ENCODE results near the gene PAK4. TPM values are rescaled to one million over a fixed set of nuclear protein-coding genes. Genes with fewer than 3 reads are reported as not detected.

Gene PAK4
- total and polyA plus RNA-seq, 10 of the 15 experiments (the other 5 are each of a cell fraction or from before 2014, with no cell fraction given): 0.08 to 19.3 (median 5.9) TPM

DNA sequence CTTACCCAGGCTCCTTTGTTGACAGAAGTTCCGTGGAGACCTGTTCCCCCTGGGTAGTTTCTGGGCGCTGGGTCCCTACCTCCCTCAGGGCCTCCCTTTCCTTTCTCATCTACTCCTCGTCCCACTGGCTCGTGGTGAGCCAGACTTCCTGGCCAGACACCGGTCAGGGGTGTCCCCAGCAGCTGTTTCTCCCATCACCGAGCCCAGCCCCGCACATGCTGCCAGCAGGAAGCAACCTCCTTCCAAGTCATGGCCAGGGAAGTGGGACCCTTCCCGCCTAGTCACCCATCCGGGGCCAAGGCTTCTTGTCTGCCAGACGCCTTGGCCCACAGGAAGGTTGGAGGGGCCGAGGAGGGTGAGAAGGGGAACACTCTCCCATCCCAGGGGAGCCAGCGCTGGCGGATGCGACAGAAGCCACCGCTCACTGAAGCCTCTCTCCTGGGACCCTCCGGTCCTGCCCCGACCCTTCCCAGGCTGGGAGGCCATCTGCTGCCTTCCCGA is 5.7 kb downstream of the PAK4 start:
- ChIA-PET SMC1A (ENCODE audit: uncharacterized antibody, unreplicated experiment) (interaction anchor here (1.0 kb wide), 1 partner anchor 9 kb away, joined by 3 read pairs; no protein-coding TSS in a partner anchor), POLR2A (interaction anchor here (0.8 kb wide), 1 partner anchor 13 kb away, joined by 3 read pairs; no protein-coding TSS in a partner anchor), RAD21 (ENCODE audit: unreplicated experiment) (no interaction called here), CTCF (interaction anchor here (1.0 to 1.1 kb wide), 2 partner anchors 9 to 201 kb away, joined by 3 to 4 read pairs; no protein-coding TSS in a partner anchor)
- H2AFZ ChIP-seq (ENCODE audit: control insufficient read depth, low read depth, low read length): no peak overlapping the region; the same call in 1 of the 2 replicates
- in situ Hi-C loops (cut with MboI): no loop called here
- FAIRE-seq (no peak), DNase-seq (ENCODE audit: low read depth, low spot score) (no peak), ATAC-seq (peak; percentile 39)
- peak overlapping the region; percentile 40 for H3K9ac ChIP-seq (ENCODE audit: control insufficient read depth, insufficient read depth, low read length)
- WGBS (ENCODE audit: insufficient coverage, insufficient replicate concordance, low lambda C conversion rate, missing lambda C conversion rate): 62% methylated on average over 15 of the region's 18 CpGs
- no peaks in the 10 kb centered on the region for H3K36me3 ChIP-seq (ENCODE audit: control insufficient read depth in 2 of 2, insufficient read depth in 2 of 2, low read length in 1 of 2)
- peaks cover 15% of the 10 kb centered on the region for H3K4me1 ChIP-seq (ENCODE audit: control insufficient read depth, insufficient read depth, low read length)
- H4K20me1 ChIP-seq (ENCODE audit: control insufficient read depth, insufficient read depth): no peaks in the 10 kb centered on the region
- no TSS peak for BruUV-seq (replicated peaks)
- H3K4me3 ChIP-seq: no peak overlapping the region
- H3K79me2 ChIP-seq (ENCODE audit: control insufficient read depth, insufficient read depth, low read length): peaks cover 5% of the 10 kb centered on the region
- intact Hi-C loops (cut with micrococcal nuclease; ENCODE audit: unreplicated experiment): no loop called here
- H3K27ac ChIP-seq (ENCODE audit: control insufficient read depth, insufficient read depth): peak overlapping the region; percentile 11; the same call in 1 of the 2 replicates
- TF ChIP-seq IKZF1 (conservative IDR thresholded peaks at IDR 0.05) (peak; percentile 44), ASH2L (IDR thresholded peaks at IDR 0.05; ENCODE audit: borderline replicate concordance, low read depth) (no peak), JUND (IDR thresholded peaks at IDR 0.05; ENCODE audit: low read depth, low read length) (no peak), CHD1 (IDR thresholded peaks at IDR 0.05; ENCODE audit: low read depth, low read length) (no peak), NFYB (IDR thresholded peaks at IDR 0.05; ENCODE audit: insufficient read depth, low read depth, low read length) (no peak), GABPA (IDR thresholded peaks at IDR 0.05; ENCODE audit: low read depth) (no peak), SPI1 (IDR thresholded peaks at IDR 0.05; ENCODE audit: borderline replicate concordance, insufficient read depth, low read depth, low read length) (no peak), SMARCA5 (IDR thresholded peaks at IDR 0.05) (no peak), IKZF2 (IDR thresholded peaks at IDR 0.05) (peak in 1 of 2 experiments; percentile 10; a peak in 1 of 4 replicates), NBN (IDR thresholded peaks at IDR 0.05) (0 out of 2 replicates have a peak, but pooled peaks have one; percentile 0), MEF2B (IDR thresholded peaks at IDR 0.05; ENCODE audit: partially characterized antibody, poor library complexity, severe bottlenecking) (peak; percentile 72)
- TF ChIP-seq, protein P1, sequence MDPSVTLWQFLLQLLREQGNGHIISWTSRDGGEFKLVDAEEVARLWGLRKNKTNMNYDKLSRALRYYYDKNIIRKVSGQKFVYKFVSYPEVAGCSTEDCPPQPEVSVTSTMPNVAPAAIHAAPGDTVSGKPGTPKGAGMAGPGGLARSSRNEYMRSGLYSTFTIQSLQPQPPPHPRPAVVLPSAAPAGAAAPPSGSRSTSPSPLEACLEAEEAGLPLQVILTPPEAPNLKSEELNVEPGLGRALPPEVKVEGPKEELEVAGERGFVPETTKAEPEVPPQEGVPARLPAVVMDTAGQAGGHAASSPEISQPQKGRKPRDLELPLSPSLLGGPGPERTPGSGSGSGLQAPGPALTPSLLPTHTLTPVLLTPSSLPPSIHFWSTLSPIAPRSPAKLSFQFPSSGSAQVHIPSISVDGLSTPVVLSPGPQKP (IDR thresholded peaks at IDR 0.05; ENCODE audit: low read depth, low read length): no peak
- H3K27me3 ChIP-seq (replicated peaks in 1 of 2; ENCODE audit: control insufficient read depth in 2 of 2, insufficient read depth in 2 of 2, low read length in 1 of 2): no peaks in the 10 kb centered on the region
- H3K9me3 ChIP-seq (replicated peaks; ENCODE audit: control insufficient read depth, insufficient read depth, low read length): no peaks in the 10 kb centered on the region
- peak overlapping the region; percentile 40 for H3K4me2 ChIP-seq (ENCODE audit: control insufficient read depth, insufficient read depth)
